NCI-H1694 (cell line): ENCODE results near the gene NKAIN2.
"Not testable (repeated sequence)": the region's sequence is repeated elsewhere in the genome, so short reads cannot be mapped to it uniquely, and the experiment has no call there.

Source experiments
- DNase-seq: peaks from one replicate; lab custom pipeline; 2025; lab: John Stamatoyannopoulos, UW

NKAIN2 gene

GRCh38 chr6:124512431-124512830, 708.8 kb downstream of the NKAIN2 start:
- no peak for DNase-seq

- DNase-seq = no peak
Observed at GRCh38 chr6:124517339-124517738, 713.7 kb downstream of the NKAIN2 start.

GRCh38 chr6:124520514-124520913, 716.8 kb downstream of the NKAIN2 start:
- no peak for DNase-seq

- no peak for DNase-seq
Observed at GRCh38 chr6:124522335-124522734, 718.7 kb downstream of the NKAIN2 start.

GRCh38 chr6:124524491-124525200, 721.0 kb downstream of the NKAIN2 start:
- no peak for DNase-seq

- no peak for DNase-seq
Observed at GRCh38 chr6:124530926-124531325, 727.3 kb downstream of the NKAIN2 start.

- no peak for DNase-seq
Observed at GRCh38 chr6:124535299-124535698, 731.6 kb downstream of the NKAIN2 start.

- DNase-seq = no peak
Observed at GRCh38 chr6:124535746-124536145, 732.1 kb downstream of the NKAIN2 start.

- no peak for DNase-seq
Observed at GRCh38 chr6:124536157-124536841, 732.6 kb downstream of the NKAIN2 start.

GRCh38 chr6:124536842-124537191, 733.2 kb downstream of the NKAIN2 start:
- DNase-seq = no peak

GRCh38 chr6:124539096-124539495, 735.4 kb downstream of the NKAIN2 start:
- no peak for DNase-seq

- no peak for DNase-seq
Observed at GRCh38 chr6:124541573-124541972, 737.9 kb downstream of the NKAIN2 start.

GRCh38 chr6:124546601-124547000, 742.9 kb downstream of the NKAIN2 start:
- no peak for DNase-seq

GRCh38 chr6:124551711-124552233, 748.1 kb downstream of the NKAIN2 start:
- DNase-seq = no peak

- DNase-seq = no peak
Observed at GRCh38 chr6:124557873-124558272, 754.2 kb downstream of the NKAIN2 start.

- DNase-seq = not testable (repeated sequence)
Observed at GRCh38 chr6:124560078-124560477, 756.4 kb downstream of the NKAIN2 start.

- DNase-seq = no peak
Observed at GRCh38 chr6:124560873-124561567, 757.4 kb downstream of the NKAIN2 start.

GRCh38 chr6:124561635-124562130, 758.0 kb downstream of the NKAIN2 start:
- no peak for DNase-seq

- DNase-seq = not testable (repeated sequence)
Observed at GRCh38 chr6:124564125-124564524, 760.5 kb downstream of the NKAIN2 start.

GRCh38 chr6:124567401-124567800, 763.7 kb downstream of the NKAIN2 start:
- no peak for DNase-seq

- no peak for DNase-seq
Observed at GRCh38 chr6:124573953-124574352, 770.3 kb downstream of the NKAIN2 start.

GRCh38 chr6:124577734-124578281, 774.1 kb downstream of the NKAIN2 start:
- no peak for DNase-seq
